Measurements from ENCODE around the gene FOXJ3. TPM values are rescaled to one million over a fixed set of nuclear protein-coding genes. Genes with fewer than 3 reads are reported as not detected.
A peak's percentile ranks its signal among the peaks of the same experiment; 100 is the strongest.

Gene FOXJ3
- total RNA-seq, 2 donors from 2014 or later = 67.3 to 79.4 TPM

GRCh38 chr1:42148166-42148565 is 186.9 kb downstream of the FOXJ3 start:
- Histone ChIP-seq H3K9me3 (ENCODE audit: control insufficient read depth, low read length) (no peaks in the 10 kb centered on the region), H3K36me3 (ENCODE audit: control insufficient read depth, insufficient read depth, low read length) (no peaks in the 10 kb centered on the region), H3K4me3 (ENCODE audit: low read length) (no peak overlapping the region), H3K27ac (ENCODE audit: low read depth, low read length) (no peak overlapping the region), H3K9ac (ENCODE audit: extremely low read depth, low read length, poor library complexity, severe bottlenecking) (no peak overlapping the region), H3K27me3 (ENCODE audit: control insufficient read depth, insufficient read depth, low read length, poor library complexity, severe bottlenecking) (peaks cover 24% of the 10 kb centered on the region), H3K4me1 (ENCODE audit: control insufficient read depth, insufficient read depth, low read length) (no peaks in the 10 kb centered on the region)
- Mint-ChIP-seq H3K27me3 (ENCODE audit: insufficient read depth) (peaks cover 8% of the 10 kb centered on the region), H3K4me3 (no peak overlapping the region), H3K9me3 (no peaks in the 10 kb centered on the region), H3K27ac (no peak overlapping the region), H3K4me1 (no peaks in the 10 kb centered on the region), H3K36me3 (ENCODE audit: low read depth) (no peaks in the 10 kb centered on the region)
- WGBS, 2 experiments (ENCODE audit: insufficient coverage in 1 of 2, insufficient read length in 1 of 2) = 79% methylated on average over 1 of the region's 1 CpG; no CpG with 5 or more reads in 1 of the 2 experiments
- DNase-seq = no peak
- no peak for TF ChIP-seq CTCF (conservative IDR thresholded peaks at IDR 0.05)

- Mint-ChIP-seq H3K9me3 (no peaks in the 10 kb centered on the region), H3K27ac (no peak overlapping the region), H3K36me3 (ENCODE audit: low read depth) (no peaks in the 10 kb centered on the region), H3K4me1 (no peaks in the 10 kb centered on the region), H3K4me3 (no peak overlapping the region), H3K27me3 (ENCODE audit: insufficient read depth) (peaks cover 8% of the 10 kb centered on the region)
- WGBS, 2 experiments (ENCODE audit: insufficient coverage in 1 of 2, insufficient read length in 1 of 2) = 48 to 51% methylated on average over 9 to 19 of the region's 19 CpGs
- Histone ChIP-seq H3K27me3 (ENCODE audit: control insufficient read depth, insufficient read depth, low read length, poor library complexity, severe bottlenecking) (peaks cover 24% of the 10 kb centered on the region), H3K27ac (ENCODE audit: low read depth, low read length) (no peak overlapping the region), H3K36me3 (ENCODE audit: control insufficient read depth, insufficient read depth, low read length) (no peaks in the 10 kb centered on the region), H3K4me1 (ENCODE audit: control insufficient read depth, insufficient read depth, low read length) (no peaks in the 10 kb centered on the region), H3K4me3 (ENCODE audit: low read length) (no peak overlapping the region), H3K9me3 (ENCODE audit: control insufficient read depth, low read length) (no peaks in the 10 kb centered on the region), H3K9ac (ENCODE audit: extremely low read depth, low read length, poor library complexity, severe bottlenecking) (no peak overlapping the region)
- TF ChIP-seq CTCF (conservative IDR thresholded peaks at IDR 0.05) = peak; percentile 89
- DNase-seq = peak; percentile 97
Observed at GRCh38 chr1:42146626-42147320, 188.3 kb downstream of the FOXJ3 start.

GRCh38 chr1:42145764-42146625 is 189.0 kb downstream of the FOXJ3 start:
- peak; percentile 35 for DNase-seq
- 87 to 91% methylated on average over 20 to 41 of the region's 41 CpGs for WGBS, 2 experiments (ENCODE audit: insufficient coverage in 1 of 2, insufficient read length in 1 of 2)
- Histone ChIP-seq H3K27me3 (ENCODE audit: control insufficient read depth, insufficient read depth, low read length, poor library complexity, severe bottlenecking) (peaks cover 24% of the 10 kb centered on the region), H3K36me3 (ENCODE audit: control insufficient read depth, insufficient read depth, low read length) (no peaks in the 10 kb centered on the region), H3K9ac (ENCODE audit: extremely low read depth, low read length, poor library complexity, severe bottlenecking) (no peak overlapping the region), H3K4me3 (ENCODE audit: low read length) (no peak overlapping the region), H3K9me3 (ENCODE audit: control insufficient read depth, low read length) (no peaks in the 10 kb centered on the region), H3K27ac (ENCODE audit: low read depth, low read length) (no peak overlapping the region), H3K4me1 (ENCODE audit: control insufficient read depth, insufficient read depth, low read length) (no peaks in the 10 kb centered on the region)
- Mint-ChIP-seq H3K4me3 (no peak overlapping the region), H3K36me3 (ENCODE audit: low read depth) (no peaks in the 10 kb centered on the region), H3K27ac (no peak overlapping the region), H3K9me3 (no peaks in the 10 kb centered on the region), H3K4me1 (no peaks in the 10 kb centered on the region), H3K27me3 (ENCODE audit: insufficient read depth) (peaks cover 8% of the 10 kb centered on the region)
- TF ChIP-seq CTCF (conservative IDR thresholded peaks at IDR 0.05) = no peak

Data from endodermal cell (in vitro differentiated cells).